GM18951 (cell line): ENCODE data around the gene PSMD2.

Experiments used
- POLR2A ChIP-seq: IDR thresholded peaks from 4 replicates; pipeline ENCODE4 v1.6.1; 2011; ENCODE audit warnings: mild to moderate bottlenecking; ENCODE audit not compliant: insufficient read length, insufficient read depth; ENCODE audit errors: extremely low read depth
- in situ Hi-C: fragments of 300-500 bp; cut with MboI; formaldehyde crosslinking; loops from one replicate; pipeline ENCODE4 v1.12.0; 2022; ENCODE audit warnings: low sequenced_read_pairs, mixed read lengths, inconsistent platforms; ENCODE audit not compliant: unreplicated experiment

The PSMD2 gene

DNA sequence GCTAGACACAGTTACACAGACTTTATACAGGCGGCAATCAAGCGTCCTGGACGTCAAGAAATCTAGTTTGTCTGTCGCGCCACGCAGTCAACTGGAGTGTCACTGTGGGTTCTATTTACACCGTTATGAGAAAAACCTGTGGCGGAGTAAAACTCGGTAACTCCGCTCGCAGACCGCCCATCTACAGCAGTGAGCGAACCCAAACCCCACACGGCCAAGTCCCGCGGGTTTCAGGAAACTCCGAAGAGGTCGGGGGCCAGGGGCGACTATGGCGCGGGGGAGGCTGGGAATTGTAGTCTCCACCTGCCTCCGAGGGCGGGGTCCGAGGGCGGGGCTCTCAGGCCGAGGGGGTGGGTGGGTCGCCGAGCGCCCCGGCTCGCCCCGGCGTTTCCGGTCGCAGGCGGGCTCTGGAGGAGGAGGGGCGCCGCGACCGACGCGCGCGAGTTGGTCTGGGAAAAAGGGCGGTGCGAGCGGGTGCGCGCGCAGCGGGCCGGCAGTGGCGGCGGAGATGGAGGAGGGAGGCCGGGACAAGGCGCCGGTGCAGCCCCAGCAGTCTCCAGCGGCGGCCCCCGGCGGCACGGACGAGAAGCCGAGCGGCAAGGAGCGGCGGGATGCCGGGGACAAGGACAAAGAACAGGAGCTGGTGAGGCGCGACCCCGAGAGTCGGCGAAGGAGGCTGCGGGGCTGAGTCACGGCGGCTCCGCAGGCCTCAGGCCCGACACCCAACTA, at the start of gene PSMD2:
TSS of gene PSMD2 (plus strand) at position 483 of the 729 bp plus-strand sequence. CDS start at position 509, 26 bp downstream.
- in situ Hi-C loops: no loop called here
- peak; percentile 86 for TF ChIP-seq POLR2A

DNA sequence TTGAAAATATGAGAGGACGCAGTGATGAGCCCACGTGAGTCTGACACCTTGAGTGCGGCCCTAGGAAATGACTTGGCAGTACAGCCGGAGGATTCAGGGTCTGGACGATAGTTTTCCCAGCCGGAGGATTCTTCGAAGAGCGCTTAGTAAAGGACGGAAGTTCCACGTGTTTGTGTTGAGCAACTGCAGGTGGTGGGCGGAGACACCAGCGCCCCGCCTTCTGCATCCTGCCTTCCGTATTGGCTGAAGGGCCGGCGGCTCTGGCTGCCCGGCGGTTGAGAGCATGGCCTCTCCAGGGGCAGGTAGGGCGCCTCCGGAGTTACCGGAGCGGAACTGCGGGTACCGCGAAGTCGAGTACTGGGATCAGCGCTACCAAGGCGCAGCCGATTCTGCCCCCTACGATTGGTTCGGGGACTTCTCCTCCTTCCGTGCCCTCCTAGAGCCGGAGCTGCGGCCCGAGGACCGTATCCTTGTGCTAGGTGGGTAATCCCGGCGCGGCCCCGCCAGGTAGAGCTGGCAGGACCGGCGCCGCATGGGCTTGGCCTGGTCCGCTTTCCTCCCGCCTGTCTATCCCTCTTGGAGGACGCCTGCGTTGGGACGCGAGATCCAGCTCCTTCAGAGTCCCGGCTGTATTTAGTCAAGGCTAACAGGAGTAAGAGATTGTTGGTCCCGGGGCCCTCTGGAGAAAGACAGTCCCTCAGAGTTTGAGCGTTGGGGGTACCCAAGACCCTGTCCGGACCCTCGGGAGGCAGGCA, 49.5 kb upstream of the PSMD2 start, which contains the start of gene EEF1AKMT4:
TSS of gene EEF1AKMT4 (plus strand) at position 261 of the 755 bp plus-strand sequence. CDS start at position 284, 23 bp downstream.
- in situ Hi-C loops: no loop called here
- peak; percentile 63 for TF ChIP-seq POLR2A

DNA sequence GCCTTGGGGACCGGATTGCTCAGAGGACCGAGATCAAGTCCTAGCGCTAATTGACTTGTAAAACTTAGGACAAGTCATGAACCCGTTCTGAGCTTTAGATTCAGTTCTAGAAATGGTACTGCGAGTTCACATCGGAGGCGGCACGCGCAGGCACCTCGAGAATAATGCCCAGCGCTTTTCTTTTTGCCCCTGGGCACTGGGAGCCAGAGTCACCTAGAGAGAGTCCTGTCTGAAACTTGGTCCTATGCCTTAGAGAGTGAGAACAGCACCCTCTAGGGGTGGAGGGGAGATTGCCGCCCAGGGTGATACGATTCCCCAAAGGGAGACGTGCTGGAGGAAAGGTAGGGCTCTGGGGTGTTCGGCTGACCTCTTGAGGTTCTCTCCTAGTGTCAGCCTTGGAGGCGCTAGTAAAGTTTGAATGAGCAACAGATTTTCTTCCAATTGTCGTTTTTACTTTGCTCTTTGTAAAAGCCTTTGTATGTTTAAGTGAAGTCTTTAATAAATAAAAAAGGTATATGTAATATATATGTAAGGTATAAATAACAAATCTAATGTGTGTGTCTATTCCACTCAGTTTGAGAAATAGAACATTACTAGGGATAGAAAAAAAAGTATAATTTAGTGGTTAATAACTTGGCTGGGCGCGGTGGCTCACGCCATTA, 48.7 kb upstream of the PSMD2 start:
- in situ Hi-C loops: no loop called here
- TF ChIP-seq POLR2A: no peak

DNA sequence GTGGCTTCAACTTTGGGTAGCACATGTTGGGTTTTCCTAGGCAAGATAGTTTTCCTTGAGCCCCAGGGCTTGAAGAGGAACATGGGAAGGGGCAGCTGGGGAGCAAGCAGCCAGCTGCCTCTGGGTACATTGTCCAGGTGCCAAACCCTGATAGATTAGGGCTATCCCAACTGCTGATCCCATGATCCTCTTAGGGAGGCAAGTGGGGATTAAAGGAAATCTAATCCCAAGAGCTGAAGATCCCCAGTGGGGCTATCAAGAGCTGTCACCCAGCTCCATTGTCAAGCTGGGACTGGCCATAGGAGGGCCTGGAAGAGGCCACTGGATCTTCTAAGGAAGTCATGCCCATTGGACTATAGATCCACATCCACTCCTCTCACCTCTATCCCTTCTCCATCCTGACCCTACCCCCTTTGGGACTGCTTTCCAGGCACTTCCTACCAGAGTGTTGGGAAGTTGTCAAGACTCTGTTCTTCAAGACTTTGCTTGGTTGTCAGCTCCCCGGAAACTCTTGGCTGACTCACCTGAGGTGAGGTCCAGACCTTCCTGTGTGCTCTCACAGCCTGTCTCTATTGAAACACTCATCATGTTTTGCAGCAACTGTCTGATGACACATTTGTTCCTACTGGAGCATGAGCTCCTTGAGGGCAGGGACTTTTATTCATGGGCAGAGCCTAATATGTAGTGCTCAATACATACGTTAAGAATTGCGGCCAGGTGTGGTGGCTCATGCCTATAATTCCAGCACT, 43.6 kb upstream of the PSMD2 start:
- in situ Hi-C loops: no loop called here
- TF ChIP-seq POLR2A: no peak

DNA sequence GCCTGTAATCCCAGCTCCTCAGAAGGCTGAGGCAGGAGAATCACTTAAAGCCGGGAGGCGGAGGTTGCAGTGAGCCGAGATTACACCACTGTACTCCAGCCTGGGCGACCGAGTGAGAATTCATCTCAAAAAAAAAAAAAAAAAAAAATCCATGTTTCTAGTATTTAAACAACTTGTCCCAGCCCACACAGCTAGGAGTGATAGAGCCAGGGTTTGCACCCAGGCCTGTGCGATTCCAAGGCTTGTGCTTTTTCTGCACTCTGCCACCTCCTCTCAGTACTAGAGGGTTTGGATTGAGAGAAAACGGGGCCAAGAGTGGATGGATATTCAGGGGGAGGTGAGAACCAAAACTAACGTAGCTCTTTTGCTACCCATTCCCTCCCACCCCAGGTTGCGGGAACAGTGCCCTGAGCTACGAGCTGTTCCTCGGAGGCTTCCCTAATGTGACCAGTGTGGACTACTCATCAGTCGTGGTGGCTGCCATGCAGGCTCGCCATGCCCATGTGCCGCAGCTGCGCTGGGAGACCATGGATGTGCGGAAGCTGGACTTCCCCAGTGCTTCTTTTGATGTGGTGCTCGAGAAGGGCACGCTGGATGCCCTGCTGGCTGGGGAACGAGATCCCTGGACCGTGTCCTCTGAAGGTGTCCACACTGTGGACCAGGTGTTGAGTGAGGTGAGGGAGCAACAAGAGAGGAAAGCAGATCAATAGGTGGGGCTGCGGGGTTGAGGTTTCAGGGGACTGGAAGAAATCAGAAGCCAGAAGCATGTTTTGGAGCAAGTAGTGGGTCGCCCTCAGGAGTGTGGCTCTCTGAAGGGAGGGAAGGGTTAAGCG, 41.7 kb upstream of the PSMD2 start:
- in situ Hi-C loops: no loop called here
- no peak for TF ChIP-seq POLR2A

DNA sequence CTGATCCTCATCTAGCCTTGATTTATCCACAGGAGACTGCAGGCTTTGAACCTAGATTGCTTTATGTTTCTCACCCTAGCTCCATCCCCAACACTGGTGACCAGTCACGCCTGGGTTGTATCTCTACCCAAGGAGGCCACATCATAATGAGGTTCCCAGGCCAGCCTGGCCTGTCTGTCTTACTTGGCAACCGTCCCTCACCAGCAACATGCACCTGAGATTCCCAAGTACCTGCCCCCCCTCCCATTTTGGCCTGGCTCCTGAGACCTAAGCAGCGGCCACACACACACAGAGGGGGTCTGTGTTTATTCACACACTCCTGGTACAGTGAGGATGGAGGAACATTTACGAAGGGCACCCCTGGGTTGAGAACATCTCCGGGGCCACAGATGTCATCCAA, 40.1 kb upstream of the PSMD2 start:
- in situ Hi-C loops: no loop called here
- TF ChIP-seq POLR2A: no peak

DNA sequence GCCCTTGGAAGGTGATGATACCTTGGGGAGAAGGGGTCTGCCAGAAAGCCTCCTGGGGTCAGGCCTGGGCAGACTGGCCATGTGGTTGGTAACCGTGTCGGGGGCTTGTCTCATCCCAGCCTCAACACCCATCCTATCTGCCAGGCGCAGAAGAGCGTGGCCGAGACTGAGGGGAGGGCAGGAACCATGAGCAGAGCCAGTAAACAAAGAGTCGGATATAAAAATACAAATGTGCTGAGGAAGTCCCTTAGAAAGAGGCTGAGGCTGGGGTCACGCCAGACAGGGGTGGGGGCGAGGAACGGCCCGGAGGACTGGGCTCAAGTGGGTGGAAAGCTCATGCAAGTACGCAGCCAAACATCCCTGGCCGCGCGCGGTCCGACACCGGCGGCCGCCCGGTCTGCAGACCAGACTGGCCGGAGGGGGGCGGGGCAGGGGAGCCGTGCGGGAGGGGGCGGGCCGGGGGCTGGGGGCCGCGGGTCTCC, 39.6 kb upstream of the PSMD2 start:
- in situ Hi-C loops: no loop called here
- no peak for TF ChIP-seq POLR2A

DNA sequence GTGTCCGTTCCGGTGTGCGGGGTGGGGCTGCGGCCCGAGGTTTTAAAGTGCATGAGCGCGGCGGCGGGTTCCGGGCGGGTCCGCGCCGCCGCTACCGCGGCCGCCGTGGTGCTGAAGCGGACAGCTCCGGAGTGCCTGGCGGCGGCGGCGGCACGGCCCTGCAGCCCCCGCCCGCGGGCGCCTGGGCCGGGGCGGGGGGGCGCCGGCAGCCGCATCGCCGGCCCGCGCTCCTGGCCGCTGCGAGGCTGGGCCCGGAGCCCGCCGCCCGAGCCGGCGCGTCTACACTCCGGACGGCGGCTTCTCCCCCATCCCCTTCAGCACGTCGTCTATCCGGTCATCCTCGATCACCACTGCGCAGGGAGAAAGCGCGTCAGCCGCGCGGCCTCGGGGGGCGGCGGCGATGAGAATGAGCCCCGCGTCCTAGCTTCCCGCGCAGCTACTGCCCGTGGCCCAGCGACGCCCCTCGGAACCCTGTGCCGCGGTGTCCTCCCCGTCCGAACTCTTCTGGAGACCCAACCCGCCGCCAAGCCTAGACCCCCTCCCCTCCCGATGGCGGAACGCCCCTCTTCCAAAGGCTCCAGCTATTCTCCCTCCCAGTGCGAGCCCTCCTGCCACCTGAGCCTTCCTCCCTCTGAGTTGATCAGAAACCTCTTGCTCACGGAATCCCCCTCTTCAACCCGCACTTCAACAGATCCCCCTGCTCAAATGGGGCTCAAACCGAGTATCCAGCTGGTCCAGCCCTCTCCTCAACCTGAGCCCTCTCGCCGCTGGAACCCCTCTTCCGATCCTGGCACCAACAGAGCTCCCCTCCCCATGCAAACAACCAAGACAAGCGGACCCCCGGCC, 38.9 kb upstream of the PSMD2 start:
- no peak for TF ChIP-seq POLR2A
- in situ Hi-C loops: no loop called here

DNA sequence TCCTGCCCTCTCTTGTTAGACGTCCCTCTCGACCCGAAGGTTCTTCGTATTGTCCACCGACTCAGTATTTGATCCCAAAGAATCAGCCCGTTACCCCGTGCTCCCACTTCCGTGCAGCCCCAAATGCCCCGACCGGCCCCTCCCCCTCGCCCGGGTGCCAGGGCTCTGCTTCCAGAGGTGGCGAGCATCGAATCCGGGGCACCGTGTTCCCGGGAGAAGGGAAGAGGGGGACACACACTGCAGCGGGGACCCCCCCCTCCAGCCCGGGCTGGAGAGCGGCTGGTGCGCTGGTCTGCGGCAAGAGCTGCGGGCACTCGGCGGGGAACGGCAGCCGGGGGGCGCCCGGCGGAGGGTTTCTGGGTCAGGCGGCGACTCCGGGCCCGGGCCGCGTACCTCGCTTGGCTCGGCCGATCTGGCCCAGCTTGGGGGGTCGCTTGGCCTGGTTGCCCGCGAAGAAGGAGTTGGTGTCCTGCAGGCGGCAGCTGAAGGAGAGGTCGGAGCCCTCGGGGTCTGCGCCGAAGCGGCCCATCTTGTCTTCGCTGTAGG, 38.2 kb upstream of the PSMD2 start:
- in situ Hi-C loops: no loop called here
- TF ChIP-seq POLR2A: no peak

DNA sequence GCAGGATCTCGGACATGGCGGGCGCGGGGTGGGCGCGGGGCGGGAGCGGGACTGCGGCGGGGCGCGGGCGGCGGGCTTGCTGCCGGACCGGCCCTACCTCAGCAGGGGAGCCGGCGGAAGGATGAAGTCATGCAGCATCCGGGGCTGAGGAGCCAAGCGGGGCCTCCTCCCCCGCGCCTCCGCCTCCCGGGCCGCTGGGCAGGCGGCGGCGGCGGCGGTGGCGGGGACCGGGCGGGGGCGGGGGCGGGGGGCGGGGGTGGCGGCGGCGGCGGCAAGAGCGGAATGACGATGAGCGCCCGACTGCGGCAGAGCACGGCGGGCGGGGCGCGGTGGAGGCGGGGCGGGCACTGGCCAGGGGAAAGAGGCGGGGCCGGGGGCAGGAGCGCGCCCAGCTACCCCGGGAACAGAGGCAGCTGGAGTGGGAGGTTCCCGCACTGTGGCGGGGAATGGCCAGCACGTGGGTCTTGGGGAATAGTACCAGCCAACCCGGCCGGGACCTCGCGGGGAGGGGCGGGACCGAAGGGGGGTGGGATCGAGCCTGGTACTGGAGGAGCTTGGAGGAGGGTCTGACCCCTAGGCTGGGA, 37.7 kb upstream of the PSMD2 start, which contains the start of gene CAMK2N2:
TSS of gene CAMK2N2 (minus strand) at position 284 of the 584 bp plus-strand sequence. CDS start at position 16, 268 bp downstream.
- TF ChIP-seq POLR2A: no peak
- in situ Hi-C loops: no loop called here

DNA sequence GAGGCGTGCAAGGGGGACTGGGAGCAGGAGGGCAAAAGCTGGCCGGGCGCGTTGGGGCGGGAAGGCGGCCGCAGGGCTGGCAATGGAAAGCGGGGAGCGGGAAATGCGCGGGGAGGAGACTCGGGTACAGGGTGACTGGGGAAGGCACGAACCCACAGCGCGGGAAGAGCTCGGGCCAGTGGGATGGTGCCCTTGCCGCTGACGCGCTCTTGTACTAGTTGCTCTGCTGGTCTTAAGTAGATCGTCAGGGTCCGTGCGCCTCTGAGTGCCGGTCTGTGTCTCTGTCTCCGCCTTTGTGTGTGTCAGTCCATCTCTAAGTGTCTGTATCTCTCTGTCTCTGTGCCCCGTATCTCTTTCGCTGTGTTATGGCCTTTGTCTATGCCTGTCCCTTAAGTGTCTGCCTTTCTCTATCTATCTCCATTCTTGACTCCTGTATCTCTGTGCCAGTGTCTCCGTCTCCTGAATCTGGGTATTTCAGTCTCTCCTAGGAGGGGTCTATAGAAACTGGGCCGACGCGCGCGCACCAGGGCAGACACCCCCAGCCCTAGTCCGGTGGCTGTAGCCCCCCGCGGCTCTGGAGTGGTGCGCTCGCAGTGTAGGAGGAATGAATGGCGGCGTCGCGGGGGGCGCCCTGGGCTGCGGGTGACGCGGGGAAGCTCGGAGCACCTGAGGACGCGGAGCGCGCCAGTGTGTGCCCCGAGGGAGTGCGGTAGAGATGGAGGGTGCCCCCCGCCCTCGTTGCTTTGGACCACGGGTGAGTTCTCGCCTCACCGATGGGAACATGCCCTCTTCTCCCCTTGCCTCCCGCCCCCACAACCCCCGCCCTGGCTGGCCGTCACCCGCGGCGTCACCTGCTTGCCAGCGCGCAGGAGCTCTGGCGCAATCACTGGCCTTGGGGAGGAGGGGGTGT, 36.9 kb upstream of the PSMD2 start:
- in situ Hi-C loops: no loop called here
- TF ChIP-seq POLR2A: no peak
